Activated T-cell treated with anti-CD3 and anti-CD28 coated beads for 48 hours (primary cell): ENCODE results near the gene RNU1-2.
"Not testable (repeated sequence)": the region's sequence is repeated elsewhere in the genome, so short reads cannot be mapped to it uniquely, and the experiment has no call there.

Experiments used
- DNase-seq: peaks from one replicate; pipeline ENCODE4 v3.0.0-alpha.2; 2020; ENCODE audit warnings: low read depth

Gene RNU1-2

GRCh38 chr1:16888860-16889816 is 6.6 kb upstream of the RNU1-2 start:
- DNase-seq = peak; percentile 75

GRCh38 chr1:16890539-16891021 is 5.2 kb upstream of the RNU1-2 start:
- DNase-seq = not testable (repeated sequence)

GRCh38 chr1:16891057-16891456 is 4.7 kb upstream of the RNU1-2 start:
- DNase-seq = not testable (repeated sequence)

- not testable (repeated sequence) for DNase-seq
Measured at GRCh38 chr1:16892978-16893525, 2.7 kb upstream of the RNU1-2 start.

GRCh38 chr1:16893796-16894195 is 2.0 kb upstream of the RNU1-2 start:
- DNase-seq = not testable (repeated sequence)

GRCh38 chr1:16894338-16894737 is 1.4 kb upstream of the RNU1-2 start:
- DNase-seq = not testable (repeated sequence)

- DNase-seq = not testable (repeated sequence)
Measured at GRCh38 chr1:16895233-16895597, 565 bp upstream of the RNU1-2 start.

GRCh38 chr1:16896316-16897055 is 706 bp downstream of the RNU1-2 start:
- DNase-seq = peak; percentile 69

- not testable (repeated sequence) for DNase-seq
Measured at GRCh38 chr1:16897653-16898052, 1.9 kb downstream of the RNU1-2 start.

GRCh38 chr1:16898298-16898697 is 2.5 kb downstream of the RNU1-2 start:
- DNase-seq = not testable (repeated sequence)

GRCh38 chr1:16899020-16899419 is 3.2 kb downstream of the RNU1-2 start:
- DNase-seq = not testable (repeated sequence)

GRCh38 chr1:16900751-16901150 is 5.0 kb downstream of the RNU1-2 start:
- DNase-seq = no peak

- not testable (repeated sequence) for DNase-seq
Measured at GRCh38 chr1:16901371-16901770, 5.6 kb downstream of the RNU1-2 start.

- no peak for DNase-seq
Measured at GRCh38 chr1:16903054-16903453, 7.3 kb downstream of the RNU1-2 start.

- no peak for DNase-seq
Measured at GRCh38 chr1:16903458-16903796, 7.6 kb downstream of the RNU1-2 start.

GRCh38 chr1:16904560-16905109 is 8.9 kb downstream of the RNU1-2 start:
- peak; percentile 95 for DNase-seq

- no peak for DNase-seq
Measured at GRCh38 chr1:16905110-16905867, 9.5 kb downstream of the RNU1-2 start.

GRCh38 chr1:16905868-16906702 is 10.3 kb downstream of the RNU1-2 start:
- DNase-seq = no peak

- no peak for DNase-seq
Measured at GRCh38 chr1:16906873-16907272, 11.1 kb downstream of the RNU1-2 start.
